AG09309 (cell line): ENCODE results near the gene ACYP2.

ENCODE experiments used
- DNase-seq: peaks from one replicate; pipeline ENCODE4 v3.0.0-alpha.2; 2010; ENCODE audit warnings: low read depth
- H3K4me3 ChIP-seq: 2 replicates; pipeline ENCODE4 v1.5.1; 2011; ENCODE audit warnings: mild to moderate bottlenecking, low read depth, low read length, moderate library complexity; ENCODE audit not compliant: control insufficient read depth
- CTCF ChIP-seq: IDR thresholded peaks from 2 replicates; pipeline ENCODE4 v1.5.1; 2011; ENCODE audit warnings: mild to moderate bottlenecking, low read depth, low read length, inconsistent platforms; ENCODE audit not compliant: insufficient read depth, control insufficient read depth; ENCODE audit errors: missing control alignments

ACYP2 gene

DNA sequence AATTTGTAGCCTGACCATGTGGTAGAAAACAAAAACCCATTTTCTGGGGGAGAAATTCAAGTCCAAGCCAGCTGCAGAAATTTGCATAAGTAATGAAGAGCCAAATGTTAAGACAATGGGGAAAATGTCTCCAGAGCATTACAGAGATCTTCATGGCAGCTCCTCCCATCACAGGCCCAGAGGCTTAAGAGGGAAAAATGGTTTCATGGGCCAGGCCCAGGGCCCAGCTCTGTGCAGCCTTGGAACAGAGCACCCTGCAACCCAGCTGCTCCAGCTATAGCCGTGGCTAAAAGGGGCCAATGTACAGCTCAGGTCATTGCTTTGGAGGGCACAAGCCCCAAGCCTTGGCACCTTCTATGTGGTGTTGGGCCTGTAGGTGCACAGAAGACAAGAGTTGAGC is 209.7 kb downstream of the ACYP2 start:
- no peak for DNase-seq
- TF ChIP-seq CTCF, result no peak
- H3K4me3 ChIP-seq, result no peak overlapping the region

DNA sequence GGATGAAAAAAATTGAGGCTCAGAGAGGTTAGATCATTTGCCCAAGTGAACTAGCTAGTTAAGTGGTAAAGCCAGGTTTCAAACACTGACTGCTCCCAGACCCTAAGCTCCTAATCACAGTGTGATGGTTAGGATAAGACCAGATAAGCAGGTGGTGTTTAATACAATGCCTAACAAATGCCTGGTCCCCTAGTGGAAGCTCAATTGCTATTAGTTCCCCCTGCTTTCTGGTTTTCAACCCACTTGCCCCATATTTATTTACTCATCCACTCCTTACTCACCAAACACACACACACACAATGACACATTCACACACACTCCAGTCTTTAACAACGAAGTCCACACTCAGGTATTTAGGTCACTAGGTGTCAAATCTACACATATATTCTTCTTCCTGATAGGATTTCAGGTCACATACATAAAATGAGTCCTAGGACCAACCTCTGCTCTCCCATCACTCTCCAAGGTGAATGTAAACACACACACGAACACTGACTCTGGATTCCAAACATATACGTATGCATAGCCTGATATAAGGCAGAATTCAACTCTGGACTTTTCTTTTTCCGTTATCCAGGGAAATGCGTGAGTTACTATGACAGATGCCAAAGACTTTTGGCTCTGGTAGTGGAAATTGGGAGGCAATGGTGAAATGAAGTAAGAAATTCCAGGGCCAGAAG is 214.2 kb downstream of the ACYP2 start:
- H3K4me3 ChIP-seq, result peak overlapping the region; percentile 68
- TF ChIP-seq CTCF, result no peak
- DNase-seq, result no peak

- peak overlapping the region; percentile 68 for H3K4me3 ChIP-seq
- TF ChIP-seq CTCF, result no peak
- DNase-seq, result peak; percentile 68
Measured at GRCh38 chr2:54330162-54330925, 214.9 kb downstream of the ACYP2 start.

DNA sequence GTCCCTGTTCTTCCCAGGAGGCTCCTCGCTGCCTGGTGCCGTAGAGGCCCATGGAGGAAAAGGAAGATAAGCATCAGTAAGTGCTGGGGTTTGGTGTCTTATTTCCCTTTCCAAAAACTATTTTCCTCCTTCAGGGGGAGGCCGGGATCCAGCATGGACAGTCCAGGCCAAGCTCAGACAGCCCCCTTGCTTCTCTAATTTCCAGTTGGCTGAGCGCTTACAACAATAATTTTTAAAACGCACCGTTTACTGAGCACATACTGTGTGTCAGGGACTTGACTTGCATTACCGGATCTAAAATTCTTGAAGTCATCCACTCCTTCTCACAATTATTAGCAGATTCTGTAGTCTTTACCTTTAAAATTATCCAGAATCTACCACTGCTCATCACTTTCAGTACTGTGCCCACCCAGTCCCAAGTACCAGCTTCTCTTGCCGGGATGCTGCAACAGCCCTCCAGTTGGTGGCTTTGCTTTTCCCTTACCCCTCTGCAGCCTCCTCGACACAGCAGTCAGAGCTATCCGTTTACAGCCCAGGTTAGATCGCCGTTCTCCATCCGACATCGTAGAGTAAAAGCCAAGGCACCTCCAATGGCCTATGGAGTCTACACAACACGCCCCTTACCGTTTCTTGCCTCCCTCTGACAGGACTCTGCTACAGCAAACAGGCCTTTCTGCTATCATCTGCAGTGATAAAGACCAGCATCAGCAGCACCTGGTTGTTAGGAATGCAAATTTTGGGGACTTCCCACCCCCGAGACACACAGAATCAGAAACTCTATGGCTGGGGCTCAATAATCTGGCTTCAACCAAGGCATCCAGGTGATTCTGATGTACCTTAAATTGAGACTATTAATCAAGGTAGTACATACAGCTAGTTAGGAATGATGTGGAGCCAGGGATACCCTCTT is 215.8 kb downstream of the ACYP2 start:
- DNase-seq, result no peak
- no peak for TF ChIP-seq CTCF
- peak overlapping the region; percentile 68 for H3K4me3 ChIP-seq

GRCh38 chr2:54332386-54332785 is 217.0 kb downstream of the ACYP2 start:
- no peak for TF ChIP-seq CTCF
- no peak overlapping the region for H3K4me3 ChIP-seq
- DNase-seq, result no peak
